ENCODE data around the gene MRPS34.
"Not testable (repeated sequence)": the region's sequence is repeated elsewhere in the genome, so short reads cannot be mapped to it uniquely, and the experiment has no call there.

Gene MRPS34

GRCh38 chr16:1808691-1809090, 35.8 kb upstream of the MRPS34 start:
- H3K9me3 ChIP-seq (ENCODE audit: low read length): no peaks in the 10 kb centered on the region
- no peaks in the 10 kb centered on the region for H3F3A ChIP-seq (ENCODE audit: insufficient read depth, low read length)

DNA sequence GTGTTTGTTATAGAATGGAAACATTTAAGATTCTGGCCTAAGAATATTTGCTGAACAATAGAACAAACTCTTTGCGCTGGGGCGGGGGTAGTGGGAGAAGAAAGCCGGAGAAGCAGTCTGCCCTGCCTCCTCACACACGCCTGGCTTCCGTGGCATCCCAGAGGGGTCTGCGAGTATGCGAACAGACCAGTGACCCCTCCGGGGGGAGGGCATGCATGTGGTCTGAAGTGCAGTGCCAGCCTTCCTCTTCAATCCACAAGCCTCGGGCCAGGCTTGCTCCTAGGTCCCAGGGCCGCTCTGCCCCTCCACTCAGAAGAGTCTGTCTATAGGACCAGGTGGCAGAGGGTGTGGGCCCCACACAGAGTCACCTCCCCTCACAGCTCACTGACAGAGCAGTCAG, 34.7 kb upstream of the MRPS34 start:
- H3K27ac ChIP-seq (ENCODE audit: low read depth, low read length, poor library complexity, severe bottlenecking): no peak overlapping the region
- no peaks in the 10 kb centered on the region for H3K4me1 ChIP-seq (ENCODE audit: insufficient read depth, low read length, severe bottlenecking)
- H3K4me2 ChIP-seq (ENCODE audit: low read length): no peak overlapping the region
- no peaks in the 10 kb centered on the region for H3K79me2 ChIP-seq (ENCODE audit: insufficient read depth, low read length)
- no peaks in the 10 kb centered on the region for H3K27me3 ChIP-seq (ENCODE audit: insufficient read depth, low read length)
- H2AFZ ChIP-seq (ENCODE audit: low read length): no peak overlapping the region
- H3K4me3 ChIP-seq (ENCODE audit: low read depth, low read length, poor library complexity, severe bottlenecking): no peak overlapping the region
- TF ChIP-seq EZH2 (IDR thresholded peaks at IDR 0.05; ENCODE audit: borderline replicate concordance, low read length) (no peak), CTCF (IDR thresholded peaks at IDR 0.05; ENCODE audit: low read length) (no peak)
- no peaks in the 10 kb centered on the region for H4K20me1 ChIP-seq (ENCODE audit: insufficient read depth, low read length)
- H3K9me2 ChIP-seq (ENCODE audit: low read depth, low read length): no peaks in the 10 kb centered on the region
- peaks cover 8% of the 10 kb centered on the region; the same call in 1 of the 2 replicates for H3K36me3 ChIP-seq (ENCODE audit: insufficient read depth, low read length)
- H3F3A ChIP-seq (ENCODE audit: insufficient read depth, low read length): no peaks in the 10 kb centered on the region
- H3K9ac ChIP-seq (ENCODE audit: low read length): no peak overlapping the region
- H3K9me3 ChIP-seq (ENCODE audit: low read length): no peaks in the 10 kb centered on the region

More at GRCh38 chr16:1808691-1809090, 35.8 kb upstream of the MRPS34 start:
- Histone ChIP-seq H3K36me3 (ENCODE audit: insufficient read depth, low read length) (peaks cover 8% of the 10 kb centered on the region; the same call in 1 of the 2 replicates), H3K4me1 (ENCODE audit: insufficient read depth, low read length, severe bottlenecking) (no peaks in the 10 kb centered on the region), H3K27me3 (ENCODE audit: insufficient read depth, low read length) (no peaks in the 10 kb centered on the region), H3K4me2 (ENCODE audit: low read length) (no peak overlapping the region), H3K9ac (ENCODE audit: low read length) (no peak overlapping the region), H4K20me1 (ENCODE audit: insufficient read depth, low read length) (no peaks in the 10 kb centered on the region), H2AFZ (ENCODE audit: low read length) (no peak overlapping the region), H3K27ac (ENCODE audit: low read depth, low read length, poor library complexity, severe bottlenecking) (no peak overlapping the region), H3K9me2 (ENCODE audit: low read depth, low read length) (no peaks in the 10 kb centered on the region), H3K79me2 (ENCODE audit: insufficient read depth, low read length) (no peaks in the 10 kb centered on the region), H3K4me3 (ENCODE audit: low read depth, low read length, poor library complexity, severe bottlenecking) (no peak overlapping the region)
- no peak for TF ChIP-seq CTCF (IDR thresholded peaks at IDR 0.05; ENCODE audit: low read length)
- no peak for TF ChIP-seq EZH2 (IDR thresholded peaks at IDR 0.05; ENCODE audit: borderline replicate concordance, low read length)

- no peak for TF ChIP-seq EZH2 (IDR thresholded peaks at IDR 0.05; ENCODE audit: borderline replicate concordance, low read length)
- no peak for TF ChIP-seq CTCF (IDR thresholded peaks at IDR 0.05; ENCODE audit: low read length)
- H3K79me2 ChIP-seq (ENCODE audit: insufficient read depth, low read length): no peaks in the 10 kb centered on the region
- no peaks in the 10 kb centered on the region for H3K27me3 ChIP-seq (ENCODE audit: insufficient read depth, low read length)
- H3F3A ChIP-seq (ENCODE audit: insufficient read depth, low read length): no peaks in the 10 kb centered on the region
- peaks cover 8% of the 10 kb centered on the region for H3K9me3 ChIP-seq (ENCODE audit: low read length)
- no peaks in the 10 kb centered on the region for H3K4me1 ChIP-seq (ENCODE audit: insufficient read depth, low read length, severe bottlenecking)
- H3K27ac ChIP-seq (ENCODE audit: low read depth, low read length, poor library complexity, severe bottlenecking): no peak overlapping the region
- no peak overlapping the region for H3K4me2 ChIP-seq (ENCODE audit: low read length)
- no peak overlapping the region for H3K4me3 ChIP-seq (ENCODE audit: low read depth, low read length, poor library complexity, severe bottlenecking)
- H2AFZ ChIP-seq (ENCODE audit: low read length): no peak overlapping the region
- H3K9me2 ChIP-seq (ENCODE audit: low read depth, low read length): no peaks in the 10 kb centered on the region
- H3K36me3 ChIP-seq (ENCODE audit: insufficient read depth, low read length): peaks cover 7% of the 10 kb centered on the region; the same call in 1 of the 2 replicates
- H3K9ac ChIP-seq (ENCODE audit: low read length): no peak overlapping the region
- H4K20me1 ChIP-seq (ENCODE audit: insufficient read depth, low read length): no peaks in the 10 kb centered on the region
Observed at GRCh38 chr16:1800701-1801100, 27.8 kb upstream of the MRPS34 start.

DNA sequence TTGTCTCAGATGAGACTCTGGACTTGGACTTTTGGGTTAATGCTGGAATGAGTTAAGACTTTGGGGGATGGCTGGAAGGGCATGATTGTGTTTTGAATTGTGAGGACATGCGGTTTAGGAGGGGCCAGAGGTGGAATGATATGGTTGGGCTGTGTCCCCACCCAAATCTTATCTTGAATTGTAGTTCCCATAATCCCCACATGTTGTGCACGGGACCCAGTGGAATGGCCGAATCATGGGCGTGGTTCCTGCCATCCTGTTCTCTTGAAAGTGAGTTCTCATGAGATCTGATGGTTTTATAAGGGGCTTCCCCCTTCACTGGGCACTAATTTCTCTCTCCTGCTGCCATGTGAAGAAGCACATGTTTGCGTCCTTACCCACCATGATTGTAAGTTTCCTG, 26.3 kb upstream of the MRPS34 start:
- H3K9me2 ChIP-seq (ENCODE audit: low read depth, low read length): not testable (repeated sequence)

More for the DNA sequence above, 26.3 kb upstream of the MRPS34 start:
- not testable (repeated sequence) for H2AFZ ChIP-seq (ENCODE audit: low read length); H3K27ac ChIP-seq (ENCODE audit: low read depth, low read length, poor library complexity, severe bottlenecking); H3K79me2 ChIP-seq (ENCODE audit: insufficient read depth, low read length); H3K36me3 ChIP-seq (ENCODE audit: insufficient read depth, low read length); H3F3A ChIP-seq (ENCODE audit: insufficient read depth, low read length); H3K9me3 ChIP-seq (ENCODE audit: low read length); H3K4me2 ChIP-seq (ENCODE audit: low read length); H3K4me3 ChIP-seq (ENCODE audit: low read depth, low read length, poor library complexity, severe bottlenecking); H3K4me1 ChIP-seq (ENCODE audit: insufficient read depth, low read length, severe bottlenecking); H4K20me1 ChIP-seq (ENCODE audit: insufficient read depth, low read length); H3K27me3 ChIP-seq (ENCODE audit: insufficient read depth, low read length); H3K9ac ChIP-seq (ENCODE audit: low read length)

Measured in OCI-LY1 (cell line).